NB4 (cell line): ENCODE measurements around the gene KARS1.

Experiments used
- DNase-seq: peaks from one replicate; pipeline ENCODE4 v3.0.0; 2010; ENCODE audit warnings: low read depth
- H3K4me3 ChIP-seq: one replicate; pipeline ENCODE4 v1.5.1; 2011; ENCODE audit warnings: mild to moderate bottlenecking, low read depth, low read length, moderate library complexity
- MYC ChIP-seq: IDR thresholded peaks from 2 replicates; pipeline ENCODE4 v1.6.1; 2011; ENCODE audit warnings: low read depth, low read length
- POLR2A ChIP-seq: IDR thresholded peaks from 2 replicates; pipeline ENCODE4 v1.6.1; 2011; ENCODE audit warnings: mild to moderate bottlenecking; ENCODE audit not compliant: insufficient read length; ENCODE audit errors: extremely low read depth
- TF ChIP-seq, protein P1 (sequence below): IDR thresholded peaks from one replicate; pipeline ENCODE4 v1.5.1; 2012; ENCODE audit warnings: low read depth, low read length
- TF ChIP-seq, protein P2 (sequence below): IDR thresholded peaks from 2 replicates; pipeline ENCODE4 v1.6.1; 2011; ENCODE audit warnings: low read depth, low read length

KARS1 gene

DNA sequence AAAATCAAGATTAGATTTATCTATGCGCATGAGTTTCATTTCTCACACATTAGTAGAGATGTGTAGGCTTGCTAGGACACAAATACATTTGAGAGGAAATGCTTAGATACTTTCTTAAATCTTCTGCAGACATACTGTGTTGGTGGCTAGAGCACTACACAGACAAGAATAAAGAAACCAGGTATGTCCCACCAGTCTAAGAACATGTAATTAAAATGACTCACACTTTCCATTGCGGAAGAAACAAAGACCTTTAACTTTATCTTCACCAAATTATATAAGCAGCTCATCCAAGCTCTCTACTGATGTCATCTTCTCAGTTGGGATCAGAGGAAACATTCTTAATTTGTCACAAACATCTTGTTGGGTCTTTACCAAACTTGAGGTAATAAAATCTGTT is 68.7 kb downstream of the KARS1 start:
- no peak overlapping the region for H3K4me3 ChIP-seq
- TF ChIP-seq, protein P1, sequence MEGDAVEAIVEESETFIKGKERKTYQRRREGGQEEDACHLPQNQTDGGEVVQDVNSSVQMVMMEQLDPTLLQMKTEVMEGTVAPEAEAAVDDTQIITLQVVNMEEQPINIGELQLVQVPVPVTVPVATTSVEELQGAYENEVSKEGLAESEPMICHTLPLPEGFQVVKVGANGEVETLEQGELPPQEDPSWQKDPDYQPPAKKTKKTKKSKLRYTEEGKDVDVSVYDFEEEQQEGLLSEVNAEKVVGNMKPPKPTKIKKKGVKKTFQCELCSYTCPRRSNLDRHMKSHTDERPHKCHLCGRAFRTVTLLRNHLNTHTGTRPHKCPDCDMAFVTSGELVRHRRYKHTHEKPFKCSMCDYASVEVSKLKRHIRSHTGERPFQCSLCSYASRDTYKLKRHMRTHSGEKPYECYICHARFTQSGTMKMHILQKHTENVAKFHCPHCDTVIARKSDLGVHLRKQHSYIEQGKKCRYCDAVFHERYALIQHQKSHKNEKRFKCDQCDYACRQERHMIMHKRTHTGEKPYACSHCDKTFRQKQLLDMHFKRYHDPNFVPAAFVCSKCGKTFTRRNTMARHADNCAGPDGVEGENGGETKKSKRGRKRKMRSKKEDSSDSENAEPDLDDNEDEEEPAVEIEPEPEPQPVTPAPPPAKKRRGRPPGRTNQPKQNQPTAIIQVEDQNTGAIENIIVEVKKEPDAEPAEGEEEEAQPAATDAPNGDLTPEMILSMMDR = no peak
- TF ChIP-seq POLR2A = no peak
- no peak for TF ChIP-seq MYC
- TF ChIP-seq, protein P2, sequence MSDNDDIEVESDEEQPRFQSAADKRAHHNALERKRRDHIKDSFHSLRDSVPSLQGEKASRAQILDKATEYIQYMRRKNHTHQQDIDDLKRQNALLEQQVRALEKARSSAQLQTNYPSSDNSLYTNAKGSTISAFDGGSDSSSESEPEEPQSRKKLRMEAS = no peak
- DNase-seq = no peak

DNA sequence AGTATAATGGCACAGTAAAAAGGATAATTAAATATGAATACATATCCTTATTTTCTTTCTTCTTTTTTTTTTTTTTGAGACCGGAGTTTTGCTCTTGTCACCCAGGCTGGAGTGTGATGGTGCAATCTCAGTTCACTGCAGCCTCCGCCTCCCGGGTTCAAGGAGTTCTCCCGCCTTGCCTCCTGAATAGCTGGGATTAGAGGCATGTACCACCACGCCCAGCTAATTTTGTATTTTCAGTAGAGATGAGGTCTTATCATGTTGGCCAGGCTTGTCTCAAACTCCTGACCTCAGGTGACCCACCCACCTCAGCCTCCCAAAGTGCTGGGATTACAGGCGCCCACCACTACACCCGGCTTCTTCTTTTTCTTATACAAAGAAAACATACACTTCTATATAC is 69.3 kb downstream of the KARS1 start:
- H3K4me3 ChIP-seq = no peak overlapping the region
- DNase-seq = no peak
- TF ChIP-seq, protein P2 = no peak
